Measurements from ENCODE around the gene SREBF2. TPM values are rescaled to one million over a fixed set of nuclear protein-coding genes. Genes with fewer than 3 reads are reported as not detected.

SREBF2 gene
- total and polyA plus RNA-seq, 10 of the 15 experiments (the other 5 are each of a cell fraction or from before 2014, with no cell fraction given) = 2.4 to 177 (median 78.8) TPM

DNA sequence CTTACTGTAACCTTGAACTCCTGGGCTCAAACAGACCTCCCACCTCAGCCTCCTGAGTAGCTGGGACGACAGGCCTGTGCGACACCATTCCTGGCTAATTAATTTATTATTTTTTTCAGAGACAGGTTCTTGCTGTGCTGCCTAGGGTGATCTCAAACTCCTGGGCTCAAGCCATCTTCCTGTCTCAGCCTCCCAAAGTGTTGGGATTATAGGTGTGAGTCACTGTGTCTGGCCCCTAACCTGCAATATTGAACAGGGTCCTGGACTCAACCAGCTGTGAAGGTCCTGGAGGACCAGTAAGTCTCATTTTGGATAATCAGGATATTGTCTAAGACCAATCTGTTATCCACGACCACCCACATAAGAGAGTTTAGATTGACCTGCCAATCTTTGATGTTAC is 17.2 kb upstream of the SREBF2 start (continued):
- TF ChIP-seq, protein P1, sequence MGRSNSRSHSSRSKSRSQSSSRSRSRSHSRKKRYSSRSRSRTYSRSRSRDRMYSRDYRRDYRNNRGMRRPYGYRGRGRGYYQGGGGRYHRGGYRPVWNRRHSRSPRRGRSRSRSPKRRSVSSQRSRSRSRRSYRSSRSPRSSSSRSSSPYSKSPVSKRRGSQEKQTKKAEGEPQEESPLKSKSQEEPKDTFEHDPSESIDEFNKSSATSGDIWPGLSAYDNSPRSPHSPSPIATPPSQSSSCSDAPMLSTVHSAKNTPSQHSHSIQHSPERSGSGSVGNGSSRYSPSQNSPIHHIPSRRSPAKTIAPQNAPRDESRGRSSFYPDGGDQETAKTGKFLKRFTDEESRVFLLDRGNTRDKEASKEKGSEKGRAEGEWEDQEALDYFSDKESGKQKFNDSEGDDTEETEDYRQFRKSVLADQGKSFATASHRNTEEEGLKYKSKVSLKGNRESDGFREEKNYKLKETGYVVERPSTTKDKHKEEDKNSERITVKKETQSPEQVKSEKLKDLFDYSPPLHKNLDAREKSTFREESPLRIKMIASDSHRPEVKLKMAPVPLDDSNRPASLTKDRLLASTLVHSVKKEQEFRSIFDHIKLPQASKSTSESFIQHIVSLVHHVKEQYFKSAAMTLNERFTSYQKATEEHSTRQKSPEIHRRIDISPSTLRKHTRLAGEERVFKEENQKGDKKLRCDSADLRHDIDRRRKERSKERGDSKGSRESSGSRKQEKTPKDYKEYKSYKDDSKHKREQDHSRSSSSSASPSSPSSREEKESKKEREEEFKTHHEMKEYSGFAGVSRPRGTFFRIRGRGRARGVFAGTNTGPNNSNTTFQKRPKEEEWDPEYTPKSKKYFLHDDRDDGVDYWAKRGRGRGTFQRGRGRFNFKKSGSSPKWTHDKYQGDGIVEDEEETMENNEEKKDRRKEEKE (IDR thresholded peaks at IDR 0.05) = no peak
- TF ChIP-seq RUNX3 (IDR thresholded peaks at IDR 0.05; ENCODE audit: low read length) = no peak
- TF ChIP-seq, protein P2, sequence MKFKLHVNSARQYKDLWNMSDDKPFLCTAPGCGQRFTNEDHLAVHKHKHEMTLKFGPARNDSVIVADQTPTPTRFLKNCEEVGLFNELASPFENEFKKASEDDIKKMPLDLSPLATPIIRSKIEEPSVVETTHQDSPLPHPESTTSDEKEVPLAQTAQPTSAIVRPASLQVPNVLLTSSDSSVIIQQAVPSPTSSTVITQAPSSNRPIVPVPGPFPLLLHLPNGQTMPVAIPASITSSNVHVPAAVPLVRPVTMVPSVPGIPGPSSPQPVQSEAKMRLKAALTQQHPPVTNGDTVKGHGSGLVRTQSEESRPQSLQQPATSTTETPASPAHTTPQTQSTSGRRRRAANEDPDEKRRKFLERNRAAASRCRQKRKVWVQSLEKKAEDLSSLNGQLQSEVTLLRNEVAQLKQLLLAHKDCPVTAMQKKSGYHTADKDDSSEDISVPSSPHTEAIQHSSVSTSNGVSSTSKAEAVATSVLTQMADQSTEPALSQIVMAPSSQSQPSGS (IDR thresholded peaks at IDR 0.05; ENCODE audit: low read length) = no peak
- TF ChIP-seq, protein P3, sequence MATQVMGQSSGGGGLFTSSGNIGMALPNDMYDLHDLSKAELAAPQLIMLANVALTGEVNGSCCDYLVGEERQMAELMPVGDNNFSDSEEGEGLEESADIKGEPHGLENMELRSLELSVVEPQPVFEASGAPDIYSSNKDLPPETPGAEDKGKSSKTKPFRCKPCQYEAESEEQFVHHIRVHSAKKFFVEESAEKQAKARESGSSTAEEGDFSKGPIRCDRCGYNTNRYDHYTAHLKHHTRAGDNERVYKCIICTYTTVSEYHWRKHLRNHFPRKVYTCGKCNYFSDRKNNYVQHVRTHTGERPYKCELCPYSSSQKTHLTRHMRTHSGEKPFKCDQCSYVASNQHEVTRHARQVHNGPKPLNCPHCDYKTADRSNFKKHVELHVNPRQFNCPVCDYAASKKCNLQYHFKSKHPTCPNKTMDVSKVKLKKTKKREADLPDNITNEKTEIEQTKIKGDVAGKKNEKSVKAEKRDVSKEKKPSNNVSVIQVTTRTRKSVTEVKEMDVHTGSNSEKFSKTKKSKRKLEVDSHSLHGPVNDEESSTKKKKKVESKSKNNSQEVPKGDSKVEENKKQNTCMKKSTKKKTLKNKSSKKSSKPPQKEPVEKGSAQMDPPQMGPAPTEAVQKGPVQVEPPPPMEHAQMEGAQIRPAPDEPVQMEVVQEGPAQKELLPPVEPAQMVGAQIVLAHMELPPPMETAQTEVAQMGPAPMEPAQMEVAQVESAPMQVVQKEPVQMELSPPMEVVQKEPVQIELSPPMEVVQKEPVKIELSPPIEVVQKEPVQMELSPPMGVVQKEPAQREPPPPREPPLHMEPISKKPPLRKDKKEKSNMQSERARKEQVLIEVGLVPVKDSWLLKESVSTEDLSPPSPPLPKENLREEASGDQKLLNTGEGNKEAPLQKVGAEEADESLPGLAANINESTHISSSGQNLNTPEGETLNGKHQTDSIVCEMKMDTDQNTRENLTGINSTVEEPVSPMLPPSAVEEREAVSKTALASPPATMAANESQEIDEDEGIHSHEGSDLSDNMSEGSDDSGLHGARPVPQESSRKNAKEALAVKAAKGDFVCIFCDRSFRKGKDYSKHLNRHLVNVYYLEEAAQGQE (IDR thresholded peaks at IDR 0.05; ENCODE audit: low read depth, low read length) = no peak
- TF ChIP-seq, protein P4, sequence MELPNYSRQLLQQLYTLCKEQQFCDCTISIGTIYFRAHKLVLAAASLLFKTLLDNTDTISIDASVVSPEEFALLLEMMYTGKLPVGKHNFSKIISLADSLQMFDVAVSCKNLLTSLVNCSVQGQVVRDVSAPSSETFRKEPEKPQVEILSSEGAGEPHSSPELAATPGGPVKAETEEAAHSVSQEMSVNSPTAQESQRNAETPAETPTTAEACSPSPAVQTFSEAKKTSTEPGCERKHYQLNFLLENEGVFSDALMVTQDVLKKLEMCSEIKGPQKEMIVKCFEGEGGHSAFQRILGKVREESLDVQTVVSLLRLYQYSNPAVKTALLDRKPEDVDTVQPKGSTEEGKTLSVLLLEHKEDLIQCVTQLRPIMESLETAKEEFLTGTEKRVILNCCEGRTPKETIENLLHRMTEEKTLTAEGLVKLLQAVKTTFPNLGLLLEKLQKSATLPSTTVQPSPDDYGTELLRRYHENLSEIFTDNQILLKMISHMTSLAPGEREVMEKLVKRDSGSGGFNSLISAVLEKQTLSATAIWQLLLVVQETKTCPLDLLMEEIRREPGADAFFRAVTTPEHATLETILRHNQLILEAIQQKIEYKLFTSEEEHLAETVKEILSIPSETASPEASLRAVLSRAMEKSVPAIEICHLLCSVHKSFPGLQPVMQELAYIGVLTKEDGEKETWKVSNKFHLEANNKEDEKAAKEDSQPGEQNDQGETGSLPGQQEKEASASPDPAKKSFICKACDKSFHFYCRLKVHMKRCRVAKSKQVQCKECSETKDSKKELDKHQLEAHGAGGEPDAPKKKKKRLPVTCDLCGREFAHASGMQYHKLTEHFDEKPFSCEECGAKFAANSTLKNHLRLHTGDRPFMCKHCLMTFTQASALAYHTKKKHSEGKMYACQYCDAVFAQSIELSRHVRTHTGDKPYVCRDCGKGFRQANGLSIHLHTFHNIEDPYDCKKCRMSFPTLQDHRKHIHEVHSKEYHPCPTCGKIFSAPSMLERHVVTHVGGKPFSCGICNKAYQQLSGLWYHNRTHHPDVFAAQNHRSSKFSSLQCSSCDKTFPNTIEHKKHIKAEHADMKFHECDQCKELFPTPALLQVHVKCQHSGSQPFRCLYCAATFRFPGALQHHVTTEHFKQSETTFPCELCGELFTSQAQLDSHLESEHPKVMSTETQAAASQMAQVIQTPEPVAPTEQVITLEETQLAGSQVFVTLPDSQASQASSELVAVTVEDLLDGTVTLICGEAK (IDR thresholded peaks at IDR 0.05; ENCODE audit: borderline replicate concordance) = no peak
- TF ChIP-seq, protein P5, sequence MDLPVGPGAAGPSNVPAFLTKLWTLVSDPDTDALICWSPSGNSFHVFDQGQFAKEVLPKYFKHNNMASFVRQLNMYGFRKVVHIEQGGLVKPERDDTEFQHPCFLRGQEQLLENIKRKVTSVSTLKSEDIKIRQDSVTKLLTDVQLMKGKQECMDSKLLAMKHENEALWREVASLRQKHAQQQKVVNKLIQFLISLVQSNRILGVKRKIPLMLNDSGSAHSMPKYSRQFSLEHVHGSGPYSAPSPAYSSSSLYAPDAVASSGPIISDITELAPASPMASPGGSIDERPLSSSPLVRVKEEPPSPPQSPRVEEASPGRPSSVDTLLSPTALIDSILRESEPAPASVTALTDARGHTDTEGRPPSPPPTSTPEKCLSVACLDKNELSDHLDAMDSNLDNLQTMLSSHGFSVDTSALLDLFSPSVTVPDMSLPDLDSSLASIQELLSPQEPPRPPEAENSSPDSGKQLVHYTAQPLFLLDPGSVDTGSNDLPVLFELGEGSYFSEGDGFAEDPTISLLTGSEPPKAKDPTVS (IDR thresholded peaks at IDR 0.05; ENCODE audit: low read depth, low read length) = no peak
